ENCODE results near the gene SYNDIG1L.

The SYNDIG1L gene

GRCh38 chr14:74429221-74429691, 3.2 kb upstream of the SYNDIG1L start:
- no peak overlapping the region for H3K27ac ChIP-seq
- TF ChIP-seq CTCF (conservative IDR thresholded peaks at IDR 0.05): no peak

- no peak overlapping the region for H3K27ac ChIP-seq
- TF ChIP-seq CTCF (conservative IDR thresholded peaks at IDR 0.05): no peak
Observed at GRCh38 chr14:74427651-74428050, 1.6 kb upstream of the SYNDIG1L start.

DNA sequence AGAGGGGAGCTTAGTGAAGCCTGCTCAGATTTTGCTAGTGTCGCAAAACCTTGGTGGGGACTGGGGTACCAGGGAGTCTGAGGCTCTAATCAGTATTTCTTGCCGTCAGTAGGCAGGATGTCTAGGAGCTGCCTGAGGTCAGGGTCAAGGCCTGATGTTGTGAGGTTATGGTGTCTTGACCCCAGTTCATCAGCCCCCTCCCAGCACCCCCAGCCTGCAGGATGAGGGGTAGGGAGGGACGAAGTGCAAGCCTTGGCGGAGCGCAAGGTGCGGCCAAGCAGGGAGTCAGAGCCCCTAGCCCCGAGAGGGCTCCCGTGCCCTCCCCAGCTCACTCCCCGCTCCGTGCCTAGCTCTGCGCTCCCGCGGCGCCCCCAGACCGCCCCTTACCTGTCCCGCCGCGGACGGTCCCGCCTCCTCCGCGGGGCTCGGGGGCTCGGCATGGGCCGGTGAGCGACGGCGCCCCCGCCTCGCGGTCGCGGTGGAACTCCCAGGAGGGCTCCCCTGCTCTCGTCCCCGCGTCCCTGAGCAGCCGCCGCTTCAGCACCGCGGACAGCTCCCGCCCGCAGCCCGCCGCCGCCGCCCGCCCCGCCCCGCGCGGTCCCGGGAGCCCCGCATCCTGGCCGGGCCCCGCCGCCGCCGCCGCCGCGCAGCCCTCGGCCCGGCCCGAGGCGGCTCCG, 347 bp downstream of the SYNDIG1L start:
- no peak for TF ChIP-seq CTCF (conservative IDR thresholded peaks at IDR 0.05)
- no peak overlapping the region; the same call in 1 of the 2 replicates for H3K27ac ChIP-seq

GRCh38 chr14:74424606-74425005, 1.4 kb downstream of the SYNDIG1L start:
- H3K27ac ChIP-seq: no peak overlapping the region
- TF ChIP-seq CTCF (conservative IDR thresholded peaks at IDR 0.05): no peak

- no peak for TF ChIP-seq CTCF (conservative IDR thresholded peaks at IDR 0.05)
- H3K27ac ChIP-seq: no peak overlapping the region
Observed at GRCh38 chr14:74423246-74423645, 2.8 kb downstream of the SYNDIG1L start.

DNA sequence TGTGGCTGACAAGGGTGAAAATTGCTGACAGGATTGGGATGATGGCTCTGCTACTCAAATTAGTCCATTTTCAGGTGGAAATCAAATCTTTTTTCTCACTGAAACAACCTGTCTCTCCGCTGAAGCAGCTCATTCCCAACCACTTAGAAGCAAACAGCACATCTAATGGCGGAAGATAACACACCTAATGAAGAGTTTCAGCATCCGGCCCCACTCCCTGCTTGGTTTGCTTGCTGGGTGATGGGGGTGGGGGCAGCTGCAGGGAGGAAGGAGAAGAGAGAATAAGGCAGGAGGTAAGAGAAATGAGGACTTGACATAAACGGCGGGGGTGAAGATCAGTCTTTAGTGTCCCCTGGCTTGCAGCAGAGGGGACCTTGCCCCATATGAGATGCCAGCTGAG, 4.0 kb downstream of the SYNDIG1L start:
- no peak overlapping the region for H3K27ac ChIP-seq
- TF ChIP-seq CTCF (conservative IDR thresholded peaks at IDR 0.05): no peak

- TF ChIP-seq CTCF (conservative IDR thresholded peaks at IDR 0.05): no peak
- H3K27ac ChIP-seq: no peak overlapping the region
Observed at GRCh38 chr14:74419086-74419485, 6.9 kb downstream of the SYNDIG1L start.
